HG02973 (cell line): ENCODE data around the gene C17orf75.
A peak's percentile ranks its signal among the peaks of the same experiment; 100 is the strongest.
"Not testable (repeated sequence)": the region's sequence is repeated elsewhere in the genome, so short reads cannot be mapped to it uniquely, and the experiment has no call there.

Source experiments
- ATAC-seq: cut with Tn5 transposase; IDR thresholded peaks from one replicate; pipeline ENCODE4 v1.9.1; 2021; ENCODE audit warnings: moderate library complexity; ENCODE audit not compliant: unreplicated experiment

C17orf75 gene

GRCh38 chr17:32341857-32342602 lies at the start of gene C17orf75:
C17orf75 (minus strand) TSS chr17:32342173; CDS start chr17:32342139, 34 bp downstream.
- ATAC-seq: peak; percentile 76

- ATAC-seq: no peak
Measured at GRCh38 chr17:32388613-32389459, 46.9 kb upstream of the C17orf75 start.

- not testable (repeated sequence) for ATAC-seq
Measured at GRCh38 chr17:32388128-32388527, 46.2 kb upstream of the C17orf75 start.

- no peak for ATAC-seq
Measured at GRCh38 chr17:32386844-32387243, 44.9 kb upstream of the C17orf75 start.

- no peak for ATAC-seq
Measured at GRCh38 chr17:32385971-32386370, 44.0 kb upstream of the C17orf75 start.

GRCh38 chr17:32385121-32385520 lies 43.1 kb upstream of the C17orf75 start:
- no peak for ATAC-seq

GRCh38 chr17:32383926-32384434 lies 42.0 kb upstream of the C17orf75 start:
- no peak for ATAC-seq

- no peak for ATAC-seq
Measured at GRCh38 chr17:32382526-32383223, 40.7 kb upstream of the C17orf75 start.

GRCh38 chr17:32370426-32370825 lies 28.5 kb upstream of the C17orf75 start:
- ATAC-seq: no peak

- no peak for ATAC-seq
Measured at GRCh38 chr17:32361270-32361669, 19.3 kb upstream of the C17orf75 start.

GRCh38 chr17:32357615-32358014 lies 15.6 kb upstream of the C17orf75 start:
- no peak for ATAC-seq

- ATAC-seq: no peak
Measured at GRCh38 chr17:32356750-32357149, 14.8 kb upstream of the C17orf75 start.

- ATAC-seq: no peak
Measured at GRCh38 chr17:32356378-32356743, 14.4 kb upstream of the C17orf75 start.

GRCh38 chr17:32355649-32356377 lies 13.8 kb upstream of the C17orf75 start:
- ATAC-seq: no peak

- not testable (repeated sequence) for ATAC-seq
Measured at GRCh38 chr17:32352734-32353133, 10.8 kb upstream of the C17orf75 start.

- peak; percentile 25 for ATAC-seq
Measured at GRCh38 chr17:32350666-32351418, 8.9 kb upstream of the C17orf75 start.

GRCh38 chr17:32349854-32350665 lies 8.1 kb upstream of the C17orf75 start, which contains the start of gene ZNF207:
ZNF207 (plus strand) TSS chr17:32350157; CDS start chr17:32350286, 129 bp downstream.
- peak; percentile 79 for ATAC-seq

- no peak for ATAC-seq
Measured at GRCh38 chr17:32349503-32349853, 7.5 kb upstream of the C17orf75 start.

GRCh38 chr17:32348483-32348800 lies 6.5 kb upstream of the C17orf75 start:
- ATAC-seq: no peak
